Subcutaneous abdominal adipose tissue (tissue), 5 donors: ENCODE results near the gene KCNJ13.

ENCODE experiments used
- H3K27ac ChIP-seq: one replicate; pipeline ENCODE4 v1.7.0; 2013; ENCODE audit warnings: low read depth, mild to moderate bottlenecking, inconsistent platforms, low read length, moderate library complexity
- H3K27me3 ChIP-seq, 5 donors: one replicate each; pipeline ENCODE4 v1.7.0; 2013; ENCODE audit warnings: low read length in 5 of 5, inconsistent platforms in 1 of 5; ENCODE audit not compliant: control insufficient read depth in 5 of 5, insufficient read depth in 4 of 5
- H3K36me3 ChIP-seq, 5 donors: one replicate each; pipeline ENCODE4 v1.7.0; 2013; ENCODE audit warnings: low read length in 5 of 5; ENCODE audit not compliant: control insufficient read depth in 5 of 5, insufficient read depth in 5 of 5
- H3K4me1 ChIP-seq, 5 donors: one replicate each; pipeline ENCODE4 v1.7.0; 2013; ENCODE audit warnings: low read length in 5 of 5, mild to moderate bottlenecking in 3 of 5, moderate library complexity in 1 of 5; ENCODE audit not compliant: control insufficient read depth in 5 of 5, insufficient read depth in 5 of 5
- H3K4me3 ChIP-seq, 5 donors: one replicate each; pipeline ENCODE4 v1.7.0; 2013; ENCODE audit warnings: low read length in 5 of 5, low read depth in 1 of 5
- H3K9ac ChIP-seq, 5 donors: one replicate each; pipeline ENCODE4 v1.7.0; 2013; ENCODE audit warnings: low read length in 5 of 5, mild to moderate bottlenecking in 4 of 5, moderate library complexity in 3 of 5
- H3K9me3 ChIP-seq, 5 donors: one replicate each; pipeline ENCODE4 v1.7.0; 2013; ENCODE audit warnings: low read length in 5 of 5; ENCODE audit not compliant: control insufficient read depth in 5 of 5
- donor health status: healthy.
- donor health status: healthy.
- donor health status: healthy.
- donor health status: healthy.
- donor health status: healthy.

The KCNJ13 gene

DNA sequence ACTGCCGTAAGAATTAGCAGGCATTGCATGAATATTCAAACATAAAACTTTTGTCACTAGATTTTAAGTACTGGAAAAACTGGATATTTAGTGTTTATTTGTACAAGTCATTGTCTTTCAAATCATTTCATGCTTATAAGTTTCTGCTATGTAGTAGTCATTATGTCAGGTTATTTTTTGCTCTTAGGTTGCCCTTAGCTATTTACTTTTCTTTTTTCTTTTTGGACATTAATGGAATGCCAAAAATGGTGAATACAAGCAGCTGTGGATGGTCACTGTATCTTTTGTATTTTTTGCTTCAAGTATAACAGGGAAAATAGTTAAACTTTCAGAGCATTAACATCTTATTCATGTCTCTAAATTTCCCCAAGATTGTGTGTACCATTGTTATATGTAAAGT, 18.6 kb upstream of the KCNJ13 start:
- Histone ChIP-seq H3K9ac (no peak overlapping the region), H3K27me3 (no peaks in the 10 kb centered on the region), H3K9me3 (no peaks in the 10 kb centered on the region), H3K4me3 (no peak overlapping the region), H3K36me3 (peaks cover 61 to 78% (median 67%) of the 10 kb centered on the region in 5 donors), H3K4me1 (peaks cover 0 to 3% (median 0%) of the 10 kb centered on the region in 5 donors), H3K27ac (no peak overlapping the region)

DNA sequence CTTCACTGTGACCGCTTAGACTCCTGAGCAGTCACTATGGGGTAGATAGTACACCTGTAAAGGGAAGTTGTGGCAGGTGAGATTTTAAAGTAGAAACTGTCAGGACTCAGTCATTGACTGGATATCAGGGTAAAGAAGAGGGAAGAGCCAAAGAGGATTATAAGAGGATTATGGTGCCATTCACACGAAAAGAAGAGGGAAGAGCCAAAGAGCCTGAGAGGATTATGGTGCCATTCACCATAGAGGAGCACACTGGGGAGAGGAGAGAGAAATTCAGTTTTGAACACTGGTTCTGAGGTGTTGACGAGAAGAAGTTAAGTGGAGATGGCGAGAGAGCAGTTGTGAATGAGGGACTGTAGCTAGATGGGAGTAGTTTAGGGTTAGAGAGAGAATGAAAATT, 16.9 kb upstream of the KCNJ13 start:
- peaks cover 61 to 84% (median 68%) of the 10 kb centered on the region in 5 donors for H3K36me3 ChIP-seq
- H3K9ac ChIP-seq: no peak overlapping the region
- H3K9me3 ChIP-seq: no peaks in the 10 kb centered on the region
- peaks cover 0 to 3% (median 0%) of the 10 kb centered on the region in 5 donors for H3K4me1 ChIP-seq
- H3K27ac ChIP-seq: no peak overlapping the region
- H3K4me3 ChIP-seq: no peak overlapping the region
- no peaks in the 10 kb centered on the region for H3K27me3 ChIP-seq

DNA sequence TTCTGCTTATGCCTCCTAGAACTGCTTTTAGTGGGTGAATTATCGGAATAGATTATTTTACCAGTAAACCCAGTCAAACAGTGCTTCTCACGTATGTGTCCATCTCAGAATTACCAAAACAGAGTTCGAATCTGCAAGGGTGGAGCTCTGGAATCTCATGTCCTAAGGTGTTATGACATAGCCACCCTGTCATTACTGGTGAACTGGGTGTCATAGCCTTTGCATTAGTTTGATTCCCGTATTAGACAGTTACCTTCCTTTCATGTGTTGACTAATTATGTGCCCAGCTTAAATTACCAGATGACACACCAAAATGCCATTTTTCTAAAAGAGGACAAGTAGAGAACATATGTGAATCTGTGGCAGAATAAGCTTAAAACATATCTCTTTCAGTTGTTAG, 15.2 kb upstream of the KCNJ13 start:
- H3K4me3 ChIP-seq: no peak overlapping the region
- H3K27me3 ChIP-seq: no peaks in the 10 kb centered on the region
- H3K4me1 ChIP-seq: peaks cover 0 to 3% (median 0%) of the 10 kb centered on the region in 5 donors
- no peak overlapping the region for H3K27ac ChIP-seq
- peaks cover 61 to 83% (median 69%) of the 10 kb centered on the region in 5 donors for H3K36me3 ChIP-seq
- H3K9me3 ChIP-seq: no peaks in the 10 kb centered on the region
- no peak overlapping the region for H3K9ac ChIP-seq

DNA sequence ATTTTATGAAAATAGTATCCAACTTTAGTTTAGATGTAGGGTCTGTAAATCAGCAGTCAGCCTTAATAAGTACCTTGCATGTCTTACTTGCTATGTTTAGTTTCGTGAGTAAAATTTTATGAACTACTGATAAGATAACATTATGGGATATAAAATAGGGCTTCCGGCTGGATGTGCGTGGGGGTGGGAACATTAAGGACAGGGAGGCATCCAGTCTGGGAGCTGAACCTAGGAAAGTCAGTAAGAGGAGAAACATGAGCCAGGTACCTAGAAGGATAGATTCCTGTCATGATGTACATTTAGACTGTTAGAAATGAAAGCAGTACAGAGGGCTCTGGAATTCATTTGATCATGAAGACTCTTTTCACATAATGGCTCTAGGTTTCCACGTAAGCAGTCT, 12.7 kb upstream of the KCNJ13 start:
- H3K4me1 ChIP-seq: no peaks in the 10 kb centered on the region
- H3K9ac ChIP-seq: no peak overlapping the region
- H3K27me3 ChIP-seq: no peaks in the 10 kb centered on the region
- peaks cover 47 to 70% (median 58%) of the 10 kb centered on the region in 5 donors for H3K36me3 ChIP-seq
- no peak overlapping the region for H3K27ac ChIP-seq
- H3K4me3 ChIP-seq: no peak overlapping the region
- H3K9me3 ChIP-seq: no peaks in the 10 kb centered on the region

DNA sequence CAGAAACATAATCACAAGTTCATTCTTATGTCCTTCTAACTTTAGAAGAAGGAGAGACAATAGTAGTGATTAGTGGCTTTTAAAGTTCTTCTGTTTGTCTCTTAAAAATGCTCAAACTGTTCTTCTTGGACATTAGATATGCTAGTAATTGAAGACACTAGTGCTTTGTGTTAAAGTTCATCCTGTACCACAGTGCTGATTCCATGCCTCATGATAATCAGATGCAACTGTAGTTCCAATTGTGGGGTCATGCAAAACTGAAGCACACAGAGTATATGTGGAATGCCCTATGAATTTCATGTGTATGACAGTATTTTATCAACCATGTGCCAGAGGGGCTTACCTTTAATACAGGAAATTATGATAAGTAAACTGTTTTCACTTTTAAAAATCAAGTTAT, 11.4 kb upstream of the KCNJ13 start:
- no peaks in the 10 kb centered on the region for H3K27me3 ChIP-seq
- no peaks in the 10 kb centered on the region for H3K4me1 ChIP-seq
- peaks cover 34 to 57% (median 45%) of the 10 kb centered on the region in 5 donors for H3K36me3 ChIP-seq
- no peaks in the 10 kb centered on the region for H3K9me3 ChIP-seq
- no peak overlapping the region for H3K9ac ChIP-seq
- no peak overlapping the region for H3K4me3 ChIP-seq
- no peak overlapping the region for H3K27ac ChIP-seq

DNA sequence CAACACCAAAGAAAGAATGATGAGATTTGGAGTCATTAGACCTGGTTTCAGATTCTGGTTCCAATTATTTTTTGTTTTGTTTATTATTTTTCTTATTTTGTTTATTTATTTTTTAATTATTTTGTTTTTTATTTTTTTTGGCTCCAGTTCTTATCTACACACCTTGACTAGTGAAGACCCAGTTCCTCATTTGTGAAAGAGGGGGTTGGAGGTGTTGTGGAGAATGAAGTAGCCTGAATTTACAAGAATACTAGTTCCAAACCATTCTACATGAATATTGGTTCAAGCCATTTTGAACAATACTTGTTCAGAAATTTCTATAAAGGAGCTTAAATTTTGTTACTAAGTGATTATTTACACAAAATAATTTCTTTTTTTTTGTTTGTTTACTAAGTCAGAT, 6.9 kb upstream of the KCNJ13 start:
- no peaks in the 10 kb centered on the region for H3K9me3 ChIP-seq
- H3K9ac ChIP-seq: no peak overlapping the region
- H3K4me3 ChIP-seq: no peak overlapping the region
- H3K27me3 ChIP-seq: no peaks in the 10 kb centered on the region
- no peaks in the 10 kb centered on the region for H3K4me1 ChIP-seq
- peaks cover 14 to 35% (median 20%) of the 10 kb centered on the region in 5 donors for H3K36me3 ChIP-seq
- H3K27ac ChIP-seq: no peak overlapping the region

DNA sequence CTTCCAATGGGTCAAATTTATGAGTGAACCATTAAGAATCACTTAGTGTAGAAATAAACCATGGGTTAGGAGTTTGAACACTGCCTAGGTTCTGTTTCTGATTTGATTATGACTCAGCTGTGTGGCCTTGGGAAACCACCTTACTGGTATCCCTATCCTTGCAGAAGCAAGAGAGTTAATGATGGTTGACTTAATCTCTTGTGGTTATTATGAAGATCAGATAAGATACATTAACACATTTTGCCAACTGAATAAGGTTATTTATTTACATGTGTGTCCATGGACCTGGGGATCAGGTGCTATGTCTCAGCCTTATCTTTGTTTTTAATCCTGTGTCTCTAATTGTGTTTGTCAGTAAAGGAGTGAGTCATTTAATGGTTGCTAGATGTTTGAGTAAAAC, 5.4 kb upstream of the KCNJ13 start:
- no peak overlapping the region for H3K27ac ChIP-seq
- peaks cover 5 to 29% (median 15%) of the 10 kb centered on the region in 5 donors for H3K36me3 ChIP-seq
- no peaks in the 10 kb centered on the region for H3K9me3 ChIP-seq
- no peaks in the 10 kb centered on the region for H3K27me3 ChIP-seq
- H3K4me1 ChIP-seq: no peaks in the 10 kb centered on the region
- H3K4me3 ChIP-seq: no peak overlapping the region
- no peak overlapping the region for H3K9ac ChIP-seq

DNA sequence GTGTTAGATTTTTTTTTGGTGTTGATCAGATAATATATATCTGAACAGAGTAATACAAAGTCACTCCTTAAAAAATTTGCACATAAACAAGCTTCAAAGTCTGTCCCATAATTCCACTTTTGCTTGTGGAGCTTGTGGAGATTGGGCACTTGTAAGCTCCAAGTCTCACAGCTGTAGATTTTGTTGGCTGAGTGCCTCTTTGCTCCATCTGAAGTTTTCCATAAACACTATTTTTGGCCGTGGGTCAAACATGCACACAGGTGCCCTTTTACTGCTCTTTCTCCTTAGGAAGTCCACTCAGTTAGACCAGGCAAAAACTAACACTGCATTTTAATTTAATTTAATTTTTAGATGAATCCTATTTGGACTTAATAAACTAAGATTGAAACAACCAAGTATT, 3.6 kb upstream of the KCNJ13 start:
- Histone ChIP-seq H3K36me3 (peaks cover 4 to 24% (median 10%) of the 10 kb centered on the region in 5 donors), H3K27me3 (no peaks in the 10 kb centered on the region), H3K9ac (no peak overlapping the region), H3K9me3 (no peaks in the 10 kb centered on the region), H3K27ac (no peak overlapping the region), H3K4me3 (no peak overlapping the region), H3K4me1 (no peaks in the 10 kb centered on the region)

DNA sequence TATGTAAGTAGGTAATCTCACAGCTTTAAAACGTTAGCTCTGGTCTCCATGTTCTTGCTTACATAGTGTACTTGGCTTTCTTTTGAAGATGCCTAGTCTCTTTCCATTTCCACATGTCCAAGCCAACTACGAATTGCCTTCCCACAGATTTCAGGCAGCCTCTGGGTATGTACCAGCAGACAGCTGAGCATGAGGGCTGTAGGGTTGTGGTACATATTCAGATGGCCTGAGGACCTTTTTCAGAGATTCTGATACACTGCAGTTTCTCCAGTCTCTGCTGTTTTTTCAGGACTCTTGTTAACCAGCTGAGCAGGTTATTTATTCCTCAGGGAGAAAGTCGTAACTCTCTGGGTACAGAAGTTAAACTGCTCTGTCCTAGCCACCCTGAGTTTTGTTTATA, 3.1 kb upstream of the KCNJ13 start:
- Histone ChIP-seq H3K9me3 (no peaks in the 10 kb centered on the region), H3K36me3 (peaks cover 5 to 22% (median 8%) of the 10 kb centered on the region in 5 donors), H3K27ac (no peak overlapping the region), H3K27me3 (no peaks in the 10 kb centered on the region), H3K9ac (no peak overlapping the region), H3K4me1 (no peaks in the 10 kb centered on the region), H3K4me3 (no peak overlapping the region)

DNA sequence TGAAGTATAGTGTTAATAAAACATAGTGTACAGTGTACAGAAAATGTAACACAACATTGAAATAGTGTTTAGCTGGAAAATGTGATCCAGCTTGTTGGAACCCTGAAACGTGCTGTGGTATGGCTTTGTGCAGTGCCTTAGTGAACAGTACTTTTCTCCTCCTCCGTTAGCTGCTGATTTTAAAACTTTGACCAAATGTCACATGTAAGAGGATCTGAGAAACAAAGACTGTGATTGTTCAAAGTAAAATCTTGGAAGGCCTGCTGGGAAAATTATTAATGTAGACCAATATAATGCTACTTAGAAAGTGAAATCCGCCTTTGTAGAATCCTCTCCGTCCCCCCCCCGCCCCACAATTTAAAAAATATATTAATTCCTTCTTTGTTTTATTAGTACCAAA, 911 bp upstream of the KCNJ13 start:
- no peaks in the 10 kb centered on the region for H3K4me1 ChIP-seq
- no peak overlapping the region for H3K27ac ChIP-seq
- H3K4me3 ChIP-seq: no peak overlapping the region
- no peak overlapping the region for H3K9ac ChIP-seq
- no peaks in the 10 kb centered on the region for H3K9me3 ChIP-seq
- peaks cover 10 to 26% (median 11%) of the 10 kb centered on the region in 5 donors for H3K36me3 ChIP-seq
- no peaks in the 10 kb centered on the region for H3K27me3 ChIP-seq

DNA sequence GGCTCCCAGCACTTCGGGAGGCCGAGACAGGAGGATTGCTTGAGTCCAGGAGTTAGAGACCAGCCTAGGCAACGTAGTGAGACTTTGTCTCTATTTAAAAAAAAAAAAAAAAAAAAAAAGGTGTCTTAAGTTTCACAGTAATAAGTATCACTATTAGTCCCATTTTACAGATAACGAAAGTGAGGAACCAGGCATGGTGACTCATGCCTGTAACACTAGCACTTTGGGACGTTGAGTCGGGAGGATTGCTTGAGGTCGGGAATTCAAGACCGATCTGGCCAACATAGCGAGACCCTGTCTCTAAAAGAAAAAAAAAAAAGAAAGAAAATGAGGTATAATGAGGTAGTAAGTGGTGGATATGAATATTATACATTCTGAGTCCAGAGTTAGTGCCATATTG, 2.5 kb downstream of the KCNJ13 start:
- H3K27ac ChIP-seq: no peak overlapping the region
- H3K9me3 ChIP-seq: no peaks in the 10 kb centered on the region
- no peaks in the 10 kb centered on the region for H3K27me3 ChIP-seq
- H3K36me3 ChIP-seq: peaks cover 15 to 36% (median 22%) of the 10 kb centered on the region in 5 donors
- no peak overlapping the region for H3K9ac ChIP-seq
- H3K4me1 ChIP-seq: no peaks in the 10 kb centered on the region
- H3K4me3 ChIP-seq: no peak overlapping the region
